ENCODE measurements around the gene SLC1A3.

Gene SLC1A3

DNA sequence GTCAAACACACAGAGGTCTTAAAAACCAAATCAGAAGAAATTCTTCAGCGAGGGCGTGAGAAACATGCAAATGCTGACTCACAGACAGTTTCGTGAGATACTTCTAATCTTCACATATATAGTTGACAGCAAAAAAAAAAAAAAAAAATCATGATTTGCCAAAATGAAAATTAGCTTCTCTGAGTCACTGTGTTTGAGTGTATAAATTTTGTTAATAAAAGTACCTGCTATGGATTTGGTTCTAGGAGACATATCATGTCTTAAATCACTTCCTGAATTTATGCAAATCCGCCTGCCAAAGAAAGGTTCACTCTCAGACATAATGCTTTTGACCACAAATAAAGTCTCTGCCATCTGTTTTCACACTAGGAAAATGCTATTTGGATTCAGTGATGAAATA is 114.3 kb downstream of the SLC1A3 start:
- H3K9me3 ChIP-seq (ENCODE audit: control insufficient read depth, low read length): no peaks in the 10 kb centered on the region
- H3K27me3 ChIP-seq (ENCODE audit: control insufficient read depth, insufficient read depth, low read length): peaks cover 3% of the 10 kb centered on the region
- no peaks in the 10 kb centered on the region for H3K4me1 ChIP-seq (ENCODE audit: control insufficient read depth, insufficient read depth, low read length)
- H3K4me3 ChIP-seq (ENCODE audit: low read length): no peak overlapping the region
- H3K36me3 ChIP-seq (ENCODE audit: control insufficient read depth, insufficient read depth, low read length): no peaks in the 10 kb centered on the region
- H3K9ac ChIP-seq (ENCODE audit: low read length): no peak overlapping the region

DNA sequence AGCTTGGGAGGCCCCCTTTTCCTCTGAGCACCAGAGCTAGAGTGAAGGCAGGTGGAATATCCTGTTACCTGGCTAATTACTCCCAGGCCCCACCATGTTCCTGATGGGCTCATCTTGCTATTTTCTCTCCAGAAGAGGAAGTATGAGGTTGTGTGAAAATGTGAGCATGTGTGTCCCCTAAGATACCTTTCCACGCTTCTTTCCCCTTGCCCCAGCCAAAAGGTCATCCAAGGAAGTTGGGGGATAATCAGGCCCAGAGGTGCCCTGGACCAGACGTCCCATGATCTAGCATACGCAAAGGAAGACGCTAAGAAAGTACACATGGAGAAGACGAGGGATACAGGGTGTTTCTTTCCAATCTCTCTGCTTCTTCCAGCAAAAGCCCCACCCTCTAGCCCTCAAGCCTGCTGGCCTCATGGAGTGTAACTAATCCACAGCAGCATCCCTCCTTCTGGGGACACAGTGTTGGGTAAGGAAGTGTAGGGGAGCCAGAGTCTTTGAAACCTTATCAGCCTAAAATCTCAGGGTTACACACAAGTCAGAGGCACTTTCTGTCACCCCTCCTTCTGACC is 115.3 kb downstream of the SLC1A3 start:
- Histone ChIP-seq H3K27me3 (ENCODE audit: control insufficient read depth, insufficient read depth, low read length) (peaks cover 3% of the 10 kb centered on the region), H3K9ac (ENCODE audit: low read length) (no peak overlapping the region), H3K9me3 (ENCODE audit: control insufficient read depth, low read length) (no peaks in the 10 kb centered on the region), H3K4me1 (ENCODE audit: control insufficient read depth, insufficient read depth, low read length) (no peaks in the 10 kb centered on the region), H3K36me3 (ENCODE audit: control insufficient read depth, insufficient read depth, low read length) (no peaks in the 10 kb centered on the region), H3K4me3 (ENCODE audit: low read length) (no peak overlapping the region)

DNA sequence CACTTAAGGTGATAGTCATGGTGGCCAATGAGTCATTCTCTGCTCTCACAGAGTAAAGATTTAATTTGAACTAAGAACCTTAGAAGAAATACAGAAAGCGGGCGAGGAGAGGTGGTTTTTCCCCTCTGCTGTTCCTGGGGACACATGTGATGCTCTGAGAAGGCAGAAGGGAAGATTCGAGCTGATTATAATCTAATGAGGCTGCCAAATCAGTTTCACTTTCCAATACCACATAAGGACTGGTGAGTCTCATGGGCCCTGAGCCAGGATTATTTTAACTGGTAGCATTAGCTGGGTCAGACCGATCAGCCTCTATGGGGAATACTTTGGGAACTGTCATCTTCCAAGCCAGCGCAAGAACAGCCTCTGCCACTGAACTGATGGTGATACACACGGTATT is 116.5 kb downstream of the SLC1A3 start:
- H3K9me3 ChIP-seq (ENCODE audit: control insufficient read depth, low read length): no peaks in the 10 kb centered on the region
- H3K27me3 ChIP-seq (ENCODE audit: control insufficient read depth, insufficient read depth, low read length): peaks cover 3% of the 10 kb centered on the region
- no peak overlapping the region for H3K9ac ChIP-seq (ENCODE audit: low read length)
- no peaks in the 10 kb centered on the region for H3K36me3 ChIP-seq (ENCODE audit: control insufficient read depth, insufficient read depth, low read length)
- H3K4me3 ChIP-seq (ENCODE audit: low read length): no peak overlapping the region
- H3K4me1 ChIP-seq (ENCODE audit: control insufficient read depth, insufficient read depth, low read length): no peaks in the 10 kb centered on the region

DNA sequence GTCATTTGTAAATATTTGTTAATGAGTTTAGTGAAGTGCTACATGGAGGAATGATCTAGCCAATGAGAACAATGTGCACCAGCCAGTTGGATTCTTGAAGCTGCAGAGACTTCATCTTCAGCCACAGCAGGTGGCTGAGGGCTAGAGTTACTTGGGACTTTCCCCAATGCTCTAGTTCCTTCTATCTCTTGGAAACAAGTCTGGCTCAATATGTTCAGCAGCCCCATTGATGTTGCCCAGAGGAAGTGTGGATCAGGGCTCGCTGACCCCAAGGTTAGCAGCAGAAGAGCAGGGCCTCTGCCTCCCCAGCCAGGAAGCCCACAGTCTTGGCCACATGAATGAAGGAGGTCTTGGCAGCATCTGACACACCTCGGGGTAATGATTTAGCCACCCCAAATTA is 117.5 kb downstream of the SLC1A3 start:
- no peaks in the 10 kb centered on the region for H3K9me3 ChIP-seq (ENCODE audit: control insufficient read depth, low read length)
- no peaks in the 10 kb centered on the region for H3K4me1 ChIP-seq (ENCODE audit: control insufficient read depth, insufficient read depth, low read length)
- no peaks in the 10 kb centered on the region for H3K36me3 ChIP-seq (ENCODE audit: control insufficient read depth, insufficient read depth, low read length)
- H3K9ac ChIP-seq (ENCODE audit: low read length): no peak overlapping the region
- H3K4me3 ChIP-seq (ENCODE audit: low read length): no peak overlapping the region
- peaks cover 3% of the 10 kb centered on the region for H3K27me3 ChIP-seq (ENCODE audit: control insufficient read depth, insufficient read depth, low read length)

DNA sequence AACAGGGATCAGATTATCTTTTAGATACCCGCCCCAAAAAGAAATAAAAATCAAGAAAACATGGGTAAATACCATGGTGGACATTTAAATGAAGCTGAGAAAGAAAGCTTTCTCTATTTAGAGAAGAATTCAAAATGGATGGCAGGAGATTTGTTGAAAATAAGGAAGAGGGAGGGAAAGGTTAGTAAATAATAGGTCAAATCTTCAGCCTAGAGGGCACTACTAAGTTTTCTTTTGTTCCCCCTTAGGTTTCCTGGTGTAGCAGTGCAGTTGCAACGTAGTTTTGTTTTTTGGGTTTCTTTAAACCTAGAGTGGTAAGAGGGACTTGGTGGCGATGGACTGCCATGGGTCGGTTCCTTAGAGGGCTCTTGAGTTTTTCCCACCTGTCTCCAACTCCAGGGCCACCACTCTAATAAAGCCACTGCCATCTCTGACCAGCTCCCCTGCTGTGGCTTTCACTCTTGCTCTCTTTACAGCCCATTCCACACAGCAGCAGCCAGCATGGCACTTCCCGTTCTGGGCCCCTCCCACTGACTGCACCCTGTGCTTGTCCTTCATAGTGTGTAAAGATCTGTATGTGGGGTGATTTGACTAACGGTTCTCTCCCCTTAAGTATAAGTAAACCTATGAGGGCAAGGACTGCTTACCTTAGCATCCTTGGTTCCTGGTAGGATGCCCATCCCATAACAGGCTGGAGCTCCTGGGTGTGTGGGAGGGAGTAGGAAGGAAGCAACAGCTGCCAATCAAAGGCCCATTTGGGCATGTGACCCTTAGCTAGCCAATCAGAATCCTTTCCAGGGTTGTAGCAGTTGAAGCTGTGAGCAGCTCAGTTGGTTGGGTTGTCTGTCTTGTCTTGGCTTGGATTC is 118.3 kb downstream of the SLC1A3 start:
- no peak overlapping the region for H3K4me3 ChIP-seq (ENCODE audit: low read length)
- no peak overlapping the region for H3K9ac ChIP-seq (ENCODE audit: low read length)
- H3K36me3 ChIP-seq (ENCODE audit: control insufficient read depth, insufficient read depth, low read length): no peaks in the 10 kb centered on the region
- H3K27me3 ChIP-seq (ENCODE audit: control insufficient read depth, insufficient read depth, low read length): no peaks in the 10 kb centered on the region
- H3K4me1 ChIP-seq (ENCODE audit: control insufficient read depth, insufficient read depth, low read length): no peaks in the 10 kb centered on the region
- no peaks in the 10 kb centered on the region for H3K9me3 ChIP-seq (ENCODE audit: control insufficient read depth, low read length)

DNA sequence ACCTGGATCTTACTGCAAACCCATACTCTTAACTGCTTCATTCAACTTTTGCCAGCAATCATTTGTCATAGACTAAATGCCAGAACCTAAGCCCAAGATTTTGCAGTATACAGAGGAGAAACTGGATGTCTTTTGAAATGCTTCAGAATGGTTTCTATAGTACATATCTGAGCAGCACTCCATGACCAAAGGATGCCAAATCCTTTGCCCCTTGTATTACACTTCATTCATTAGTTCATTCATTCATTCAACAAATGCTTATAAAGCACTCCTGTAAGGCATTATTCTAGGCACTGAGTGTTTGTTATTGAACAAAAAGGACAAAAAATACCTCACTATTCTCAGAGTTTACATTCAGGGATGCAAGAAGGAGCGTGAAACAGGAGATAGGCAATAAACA is 119.9 kb downstream of the SLC1A3 start:
- no peaks in the 10 kb centered on the region for H3K27me3 ChIP-seq (ENCODE audit: control insufficient read depth, insufficient read depth, low read length)
- no peaks in the 10 kb centered on the region for H3K36me3 ChIP-seq (ENCODE audit: control insufficient read depth, insufficient read depth, low read length)
- H3K9ac ChIP-seq (ENCODE audit: low read length): no peak overlapping the region
- no peaks in the 10 kb centered on the region for H3K9me3 ChIP-seq (ENCODE audit: control insufficient read depth, low read length)
- H3K4me1 ChIP-seq (ENCODE audit: control insufficient read depth, insufficient read depth, low read length): no peaks in the 10 kb centered on the region
- no peak overlapping the region for H3K4me3 ChIP-seq (ENCODE audit: low read length)

DNA sequence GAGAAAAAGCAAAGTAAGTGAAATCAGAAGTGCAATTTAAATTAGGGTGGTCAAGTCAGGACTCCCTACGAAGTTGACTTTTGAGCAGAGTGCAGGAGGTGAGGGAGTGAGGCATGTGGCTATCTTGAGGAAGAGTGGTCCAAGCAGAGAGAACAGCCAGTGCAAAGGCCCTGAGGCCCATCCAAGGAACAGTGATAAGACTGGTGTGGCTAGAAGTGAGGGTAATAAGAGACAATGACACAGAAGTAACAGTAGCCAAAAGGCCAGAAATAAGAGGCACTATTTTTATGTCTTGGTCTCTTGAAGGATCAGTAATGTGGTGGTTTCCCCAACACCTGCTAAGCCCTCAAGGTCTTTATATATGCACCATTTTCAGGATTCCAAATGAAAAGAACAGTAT is 120.4 kb downstream of the SLC1A3 start:
- no peaks in the 10 kb centered on the region for H3K36me3 ChIP-seq (ENCODE audit: control insufficient read depth, insufficient read depth, low read length)
- H3K9me3 ChIP-seq (ENCODE audit: control insufficient read depth, low read length): no peaks in the 10 kb centered on the region
- H3K27me3 ChIP-seq (ENCODE audit: control insufficient read depth, insufficient read depth, low read length): no peaks in the 10 kb centered on the region
- H3K9ac ChIP-seq (ENCODE audit: low read length): no peak overlapping the region
- no peak overlapping the region for H3K4me3 ChIP-seq (ENCODE audit: low read length)
- H3K4me1 ChIP-seq (ENCODE audit: control insufficient read depth, insufficient read depth, low read length): no peaks in the 10 kb centered on the region

DNA sequence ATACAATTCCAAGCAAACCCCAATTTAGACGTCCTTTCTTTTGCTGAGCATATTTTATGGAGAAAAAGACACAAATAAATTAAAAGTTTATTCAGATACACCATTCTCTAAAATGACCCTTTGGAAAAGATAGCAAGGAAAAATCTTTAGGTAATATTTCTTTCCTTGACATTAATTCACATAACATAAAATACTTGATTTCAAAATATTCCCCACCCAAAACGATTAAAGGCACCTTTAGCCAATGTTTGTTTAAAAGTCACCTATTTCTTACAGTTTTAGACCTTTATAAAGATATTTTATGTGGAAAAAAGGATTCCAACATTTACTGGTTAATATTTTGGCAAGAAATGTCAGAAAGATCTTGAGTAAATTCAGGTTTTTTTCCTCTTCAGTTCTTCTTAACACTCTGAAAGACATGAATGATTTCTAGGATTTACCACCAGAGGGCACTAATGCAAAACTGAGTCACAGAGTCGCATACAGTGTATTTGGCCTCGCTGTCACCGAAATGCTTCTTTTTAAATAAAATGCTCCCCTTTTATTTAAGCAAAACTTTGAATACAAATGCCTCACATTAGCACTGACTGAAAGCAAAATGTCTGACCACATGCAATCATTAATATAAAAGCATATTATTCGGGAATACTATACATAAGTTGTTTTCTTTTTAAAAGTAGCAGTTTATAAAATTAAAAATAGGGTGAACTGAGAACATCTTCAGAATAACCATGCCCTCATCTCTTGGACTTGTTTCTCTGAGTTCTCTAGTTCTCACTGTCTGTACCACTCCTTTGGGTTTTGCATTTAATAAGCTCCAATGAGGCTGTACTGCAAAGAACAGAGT is 122.5 kb downstream of the SLC1A3 start:
- no peaks in the 10 kb centered on the region for H3K27me3 ChIP-seq (ENCODE audit: control insufficient read depth, insufficient read depth, low read length)
- H3K4me1 ChIP-seq (ENCODE audit: control insufficient read depth, insufficient read depth, low read length): no peaks in the 10 kb centered on the region
- H3K4me3 ChIP-seq (ENCODE audit: low read length): no peak overlapping the region
- H3K9ac ChIP-seq (ENCODE audit: low read length): no peak overlapping the region
- no peaks in the 10 kb centered on the region for H3K36me3 ChIP-seq (ENCODE audit: control insufficient read depth, insufficient read depth, low read length)
- H3K9me3 ChIP-seq (ENCODE audit: control insufficient read depth, low read length): no peaks in the 10 kb centered on the region

DNA sequence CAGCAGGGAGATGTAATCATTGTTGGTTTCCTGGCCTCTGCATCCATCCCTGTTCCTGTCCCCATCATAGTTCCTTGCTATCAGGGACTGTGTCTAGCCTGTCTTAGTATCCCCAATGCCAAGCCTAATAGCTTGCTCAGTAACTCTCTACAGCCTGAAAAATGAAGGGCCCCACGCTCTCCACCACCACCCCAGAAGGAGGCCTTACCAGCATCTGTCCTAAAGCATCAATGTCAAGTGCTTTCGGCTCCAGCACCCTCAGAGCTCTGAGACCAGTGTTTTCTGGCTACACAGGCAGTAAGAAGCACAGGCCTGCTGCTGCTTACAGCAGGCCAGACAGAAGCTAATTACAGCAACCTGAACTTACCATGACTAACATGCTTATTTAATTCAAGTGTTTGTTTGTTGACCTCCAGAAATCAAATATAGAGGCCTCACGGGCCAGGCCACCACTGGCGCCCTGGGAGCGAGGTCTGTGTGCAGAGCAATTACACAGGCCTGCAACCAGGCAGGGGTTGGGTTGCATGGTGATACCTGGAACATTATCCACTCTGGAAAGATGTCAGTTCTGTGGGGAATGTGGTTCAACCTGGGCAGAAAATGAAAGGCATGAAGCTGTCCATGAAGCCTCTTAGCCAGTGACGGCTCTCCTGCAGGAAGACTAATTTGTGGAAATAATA is 124.3 kb downstream of the SLC1A3 start:
- Histone ChIP-seq H3K4me3 (ENCODE audit: low read length) (no peak overlapping the region), H3K9ac (ENCODE audit: low read length) (no peak overlapping the region), H3K36me3 (ENCODE audit: control insufficient read depth, insufficient read depth, low read length) (no peaks in the 10 kb centered on the region), H3K4me1 (ENCODE audit: control insufficient read depth, insufficient read depth, low read length) (no peaks in the 10 kb centered on the region), H3K27me3 (ENCODE audit: control insufficient read depth, insufficient read depth, low read length) (no peaks in the 10 kb centered on the region), H3K9me3 (ENCODE audit: control insufficient read depth, low read length) (no peaks in the 10 kb centered on the region)

DNA sequence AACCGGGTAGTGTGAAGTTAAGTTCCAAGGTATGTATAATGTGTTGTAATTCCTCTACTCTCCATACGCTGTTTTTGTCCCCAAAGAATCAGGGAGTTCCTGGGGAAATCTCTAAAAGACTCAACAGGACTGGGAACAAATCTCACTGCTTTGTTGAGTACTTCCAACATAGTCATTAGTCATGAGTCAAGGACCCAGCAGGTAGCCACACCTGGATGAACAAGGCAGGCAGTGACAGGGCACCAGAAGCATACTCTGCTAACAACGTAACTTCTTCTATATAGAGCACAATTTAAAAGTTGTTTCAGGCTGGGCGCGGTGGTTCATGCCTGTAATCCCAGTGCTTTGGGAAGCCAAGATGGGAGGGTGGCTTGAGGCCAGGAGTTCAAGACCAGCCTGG is 126.8 kb downstream of the SLC1A3 start:
- H3K4me1 ChIP-seq (ENCODE audit: control insufficient read depth, insufficient read depth, low read length): no peaks in the 10 kb centered on the region
- no peaks in the 10 kb centered on the region for H3K9me3 ChIP-seq (ENCODE audit: control insufficient read depth, low read length)
- no peak overlapping the region for H3K9ac ChIP-seq (ENCODE audit: low read length)
- H3K4me3 ChIP-seq (ENCODE audit: low read length): no peak overlapping the region
- no peaks in the 10 kb centered on the region for H3K27me3 ChIP-seq (ENCODE audit: control insufficient read depth, insufficient read depth, low read length)
- H3K36me3 ChIP-seq (ENCODE audit: control insufficient read depth, insufficient read depth, low read length): no peaks in the 10 kb centered on the region

DNA sequence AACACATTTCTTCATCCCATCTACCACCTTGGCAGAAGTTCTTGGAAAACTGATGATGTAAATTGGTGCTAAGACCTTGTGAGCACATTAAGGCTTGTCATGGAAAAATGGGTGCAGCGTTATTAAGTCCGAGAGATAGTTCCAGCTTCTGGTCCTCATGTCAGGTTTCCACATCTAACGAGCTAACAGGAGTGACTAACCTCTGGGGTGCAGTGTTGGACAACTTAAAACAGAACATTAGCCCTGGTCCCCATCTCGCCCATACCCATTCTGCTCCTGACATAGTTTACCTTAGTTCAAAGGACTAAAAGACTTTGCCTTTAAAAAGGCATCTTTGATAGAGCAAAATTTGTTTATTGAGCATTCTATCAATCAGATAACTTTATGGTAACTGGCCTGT is 128.0 kb downstream of the SLC1A3 start:
- Histone ChIP-seq H3K4me3 (ENCODE audit: low read length) (no peak overlapping the region), H3K27me3 (ENCODE audit: control insufficient read depth, insufficient read depth, low read length) (no peaks in the 10 kb centered on the region), H3K36me3 (ENCODE audit: control insufficient read depth, insufficient read depth, low read length) (no peaks in the 10 kb centered on the region)

DNA sequence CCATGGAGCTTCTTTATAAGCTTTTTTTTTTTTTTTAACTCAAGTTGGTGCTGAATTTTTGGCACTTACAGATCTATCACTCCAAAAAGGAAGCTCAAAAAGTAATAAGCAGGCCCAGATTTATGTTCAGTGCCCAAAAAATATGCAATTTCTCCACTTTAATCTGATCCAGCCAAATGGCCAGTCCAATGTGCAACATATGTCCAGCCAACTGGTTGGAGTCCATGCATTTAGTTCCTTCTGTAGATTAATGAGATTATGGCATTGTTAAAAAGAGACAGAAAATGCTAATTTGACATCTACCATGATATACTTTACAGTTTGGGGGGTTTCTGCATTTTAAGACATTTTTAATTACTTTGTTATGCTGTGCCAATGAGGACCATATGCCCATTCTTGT is 129.5 kb downstream of the SLC1A3 start:
- Histone ChIP-seq H3K9ac (ENCODE audit: low read length) (no peak overlapping the region), H3K36me3 (ENCODE audit: control insufficient read depth, insufficient read depth, low read length) (no peaks in the 10 kb centered on the region), H3K4me1 (ENCODE audit: control insufficient read depth, insufficient read depth, low read length) (peaks cover 21% of the 10 kb centered on the region), H3K9me3 (ENCODE audit: control insufficient read depth, low read length) (no peaks in the 10 kb centered on the region), H3K27me3 (ENCODE audit: control insufficient read depth, insufficient read depth, low read length) (no peaks in the 10 kb centered on the region), H3K4me3 (ENCODE audit: low read length) (no peak overlapping the region)

More for the DNA sequence above, 128.0 kb downstream of the SLC1A3 start:
- Histone ChIP-seq H3K9me3 (ENCODE audit: control insufficient read depth, low read length) (no peaks in the 10 kb centered on the region), H3K9ac (ENCODE audit: low read length) (no peak overlapping the region), H3K4me1 (ENCODE audit: control insufficient read depth, insufficient read depth, low read length) (peaks cover 6% of the 10 kb centered on the region)
